ENCODE results near the gene SLC2A13.

Gene SLC2A13

DNA sequence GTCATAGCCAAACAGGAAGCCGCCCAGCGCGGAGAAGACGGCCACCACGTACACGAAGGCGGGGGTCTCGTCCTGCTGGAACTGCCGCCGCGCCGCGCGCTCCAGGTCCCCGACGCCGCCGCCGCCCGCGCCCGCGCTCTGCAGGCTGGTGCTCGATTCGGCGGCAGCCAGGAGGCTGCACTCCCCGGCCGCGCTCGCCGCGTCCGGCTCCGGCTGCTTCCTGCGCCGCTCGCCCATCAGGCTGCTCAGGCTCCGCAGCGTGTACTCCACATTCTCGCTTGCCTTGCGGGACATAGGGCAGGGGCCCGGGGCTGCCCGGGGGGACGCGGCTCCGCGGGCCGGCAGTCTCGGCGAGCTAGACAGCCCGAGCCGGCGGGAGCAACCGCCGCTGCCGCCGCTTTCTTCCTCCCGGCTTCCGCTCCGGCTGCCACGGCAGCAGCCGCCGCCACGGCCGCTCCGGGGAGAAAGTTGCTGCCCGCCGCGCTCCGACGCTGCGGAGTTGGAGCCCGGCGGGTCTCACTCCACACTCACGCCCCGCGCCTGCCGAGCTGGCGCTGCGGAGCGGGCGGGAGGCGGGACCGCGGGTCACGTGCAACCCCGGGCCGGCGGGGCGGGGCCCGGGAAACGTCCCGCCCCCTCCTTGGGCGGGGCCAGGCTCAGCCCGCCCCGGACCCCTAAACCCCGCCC, at the start of gene SLC2A13:
SLC2A13 (minus strand) TSS at position 567 of the 687 bp plus-strand sequence; CDS start at position 294, 273 bp downstream.
- DNase-seq, result peak; percentile 96

DNA sequence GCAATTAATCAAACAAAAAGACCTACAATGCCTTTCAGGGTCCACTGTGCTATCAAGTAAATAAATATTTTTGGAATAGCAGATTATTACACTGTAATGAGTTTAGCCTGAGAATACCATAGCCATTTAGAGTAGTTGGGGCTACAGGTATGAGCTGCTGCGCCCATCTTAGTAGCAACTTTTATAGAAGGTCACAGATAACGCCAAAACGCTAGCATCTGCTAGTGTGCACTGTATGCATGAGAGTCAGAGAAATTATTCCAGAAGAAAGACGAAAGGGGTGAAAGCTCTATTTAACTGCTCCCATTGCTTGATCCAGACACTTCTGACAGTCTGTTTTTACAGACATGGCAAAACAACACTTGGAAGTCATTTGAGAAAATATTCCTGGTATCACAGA, 48.5 kb upstream of the SLC2A13 start:
- DNase-seq, result no peak

DNA sequence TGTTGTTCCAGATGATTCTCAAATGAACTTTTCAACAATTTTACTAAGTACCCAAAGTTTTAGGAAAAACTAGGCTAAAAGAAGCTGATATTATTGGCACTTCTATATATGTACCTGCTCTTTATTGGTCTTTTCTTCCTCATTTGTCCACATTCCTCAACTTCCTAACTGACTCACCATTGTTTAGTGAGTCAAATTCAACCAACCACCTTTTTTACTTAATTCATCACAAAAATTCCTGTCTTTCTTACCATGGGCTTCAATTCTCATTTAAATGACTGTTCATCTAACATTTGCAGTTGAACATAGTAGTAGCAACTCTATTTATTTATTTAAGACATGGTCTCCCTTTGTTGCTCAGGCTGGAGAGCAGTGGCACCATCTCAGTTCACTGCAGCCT, 47.6 kb upstream of the SLC2A13 start:
- no peak for DNase-seq

DNA sequence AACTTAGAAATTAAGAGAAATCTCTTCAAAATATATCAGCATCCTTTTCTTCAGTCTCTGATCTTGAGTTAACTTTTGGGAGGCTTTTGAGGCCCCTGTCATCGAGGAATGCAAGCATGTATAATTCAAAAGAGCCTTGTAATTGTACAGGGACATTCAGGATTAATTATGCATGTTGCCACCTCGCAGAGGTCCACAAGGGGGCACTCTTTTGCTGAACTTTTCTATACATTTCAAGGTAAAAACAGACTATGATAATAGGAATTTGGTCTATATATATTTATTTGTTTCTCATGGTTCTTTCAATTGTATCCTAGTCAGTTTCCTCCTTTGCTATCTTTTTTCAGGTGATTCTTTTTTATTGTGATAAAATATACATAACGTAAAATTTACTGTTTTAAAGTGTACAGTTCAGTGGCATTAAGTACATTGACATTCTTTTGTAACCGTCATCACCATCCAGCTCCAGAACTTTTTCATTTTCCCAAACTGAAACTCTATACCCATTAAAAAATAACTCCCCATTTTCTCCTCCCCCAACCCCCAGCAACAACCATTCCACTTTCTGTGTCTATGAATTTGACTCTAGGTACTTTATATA, 47.0 kb upstream of the SLC2A13 start:
- DNase-seq, result no peak

DNA sequence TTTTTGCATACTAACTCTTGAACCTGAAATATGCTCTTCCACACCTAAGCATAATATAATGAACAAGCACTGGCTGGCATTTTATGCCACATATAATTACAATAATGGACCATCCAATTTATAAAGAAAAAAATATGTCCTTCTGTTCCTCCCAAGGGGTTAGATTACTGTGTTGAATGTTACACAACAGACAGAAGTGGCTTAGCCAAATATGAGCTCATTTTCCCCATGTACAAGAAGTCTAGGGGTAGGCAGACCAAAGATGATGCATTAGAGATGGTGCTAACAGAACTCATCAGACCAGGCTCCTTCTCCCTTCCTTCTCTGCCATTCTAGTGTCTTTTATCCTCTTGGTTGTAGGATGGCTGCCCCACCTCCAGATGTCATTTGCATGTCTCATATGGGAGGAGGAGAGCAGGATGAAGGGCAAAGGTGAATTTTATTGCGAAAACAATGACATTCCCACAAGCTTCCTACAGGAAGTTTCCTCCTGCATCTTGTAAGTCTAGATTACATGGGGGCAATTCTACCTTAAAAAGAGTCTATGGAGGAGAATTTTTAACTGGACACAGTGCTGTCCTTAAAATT, 43.9 kb upstream of the SLC2A13 start:
- DNase-seq, result no peak

DNA sequence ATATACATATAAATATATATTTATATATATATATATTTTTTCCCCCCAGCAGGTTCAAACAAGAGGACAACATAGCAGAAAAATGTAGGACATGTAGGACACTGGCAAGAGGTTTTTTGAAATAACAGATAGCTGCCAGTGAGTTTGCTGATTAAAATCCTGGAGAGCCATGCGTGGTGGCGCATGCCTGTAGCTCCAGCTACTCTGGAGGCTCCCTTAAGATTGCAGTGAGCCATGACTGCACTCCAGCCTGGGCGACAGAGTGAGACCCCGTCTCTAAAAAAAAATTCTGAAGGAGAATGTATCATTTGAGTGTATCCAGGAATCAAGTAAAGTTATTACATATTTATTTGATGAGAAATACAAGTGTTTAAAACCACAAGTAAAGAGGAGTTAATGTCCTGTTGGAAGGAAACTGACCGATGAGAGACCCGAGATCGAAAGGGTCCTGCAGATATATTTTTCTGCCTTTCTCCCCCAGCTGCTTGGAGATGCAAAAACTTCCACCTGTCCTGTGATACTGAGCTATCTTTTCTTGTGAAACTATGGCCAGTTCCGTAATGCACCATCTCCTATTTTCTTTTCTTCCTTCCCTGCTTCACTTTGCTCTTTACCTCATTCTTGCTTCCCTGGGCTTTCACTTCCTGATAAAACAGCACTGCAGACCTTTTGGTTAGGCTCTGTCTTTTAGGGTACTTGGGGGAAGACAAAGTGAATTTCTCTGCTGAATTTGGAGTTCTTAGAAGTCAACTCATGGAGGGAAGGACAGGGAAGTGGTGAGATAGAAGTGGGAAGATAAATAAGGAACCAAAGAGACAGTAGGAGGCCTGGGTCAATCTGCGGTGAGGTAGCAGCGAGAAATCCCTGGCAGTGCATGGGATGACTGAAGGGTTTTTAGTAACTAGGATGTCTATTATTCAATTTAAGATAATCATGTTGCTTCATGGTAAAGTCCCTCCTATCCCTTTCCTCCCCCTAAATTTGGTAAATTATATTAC, 41.2 kb upstream of the SLC2A13 start:
- no peak for DNase-seq

DNA sequence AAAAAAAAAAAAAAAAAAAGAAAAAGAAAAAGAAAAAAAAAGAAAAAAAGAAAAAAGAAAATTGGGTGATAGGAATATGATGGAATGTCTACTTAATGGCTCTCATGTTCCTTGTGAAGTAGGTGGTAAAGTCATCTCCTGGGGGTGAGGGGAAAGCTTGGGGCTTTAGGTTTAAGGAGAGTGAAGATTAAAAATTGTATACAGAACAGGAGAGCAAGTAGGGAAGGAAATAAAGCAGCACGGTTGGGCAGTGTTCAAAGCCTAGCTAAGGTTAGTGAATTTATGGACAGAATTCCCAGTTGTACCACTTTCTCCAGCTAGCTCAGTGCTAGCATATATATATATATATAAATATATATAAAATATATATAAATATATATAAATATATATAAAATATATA, 40.0 kb upstream of the SLC2A13 start:
- no peak for DNase-seq

DNA sequence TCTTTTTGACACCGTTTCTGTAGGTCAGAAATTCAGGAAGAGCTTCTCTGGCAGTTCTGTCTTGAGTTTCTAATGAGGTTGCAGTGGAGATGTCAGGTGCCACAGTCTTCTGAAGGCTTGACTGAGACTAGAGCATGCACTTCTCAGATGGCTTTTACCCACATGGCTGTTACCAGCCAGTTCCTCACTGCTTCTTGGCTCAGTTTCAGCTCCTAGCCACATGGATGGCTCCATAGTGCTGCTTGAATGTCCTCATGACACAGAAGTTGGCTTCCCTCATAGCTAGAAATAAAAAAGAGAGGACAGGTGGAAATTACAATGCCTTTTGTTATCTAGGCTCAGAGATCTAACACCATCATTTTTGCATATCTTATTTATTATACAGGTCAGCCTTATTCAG, 38.1 kb upstream of the SLC2A13 start:
- no peak for DNase-seq

DNA sequence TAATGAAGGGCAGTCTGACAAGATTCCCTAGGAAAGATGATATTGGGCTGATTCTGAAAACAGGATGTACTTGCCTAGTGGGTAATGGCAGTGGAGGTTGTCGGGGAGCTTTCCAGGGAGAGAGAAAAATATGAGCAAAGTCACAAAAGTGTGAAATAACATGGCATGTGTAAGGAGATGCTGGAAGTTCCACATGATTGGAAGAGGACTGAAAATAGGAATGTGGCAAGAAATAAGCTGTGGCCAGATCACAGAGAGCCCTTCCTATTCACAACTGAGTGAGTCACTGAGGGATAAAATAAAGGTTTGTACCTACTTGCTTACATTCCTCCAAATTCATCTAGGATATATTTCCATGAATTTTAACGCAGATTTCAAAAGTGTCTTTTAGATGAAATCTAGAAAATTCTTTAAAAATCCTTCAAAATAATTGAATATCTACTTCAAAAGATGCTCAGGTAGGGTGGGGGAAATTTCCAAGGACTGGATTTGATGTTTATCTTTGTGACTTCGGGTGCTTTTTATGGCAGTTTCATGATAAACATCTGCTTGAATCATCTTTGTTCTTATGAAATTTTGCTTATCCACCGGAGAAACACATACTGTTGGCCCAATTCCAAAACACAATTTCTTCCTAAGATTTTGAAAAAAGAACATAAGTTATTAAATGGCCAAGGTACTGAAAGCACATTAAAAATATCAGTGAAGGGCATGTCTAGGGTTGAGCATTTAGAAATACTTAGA, 36.3 kb upstream of the SLC2A13 start:
- no peak for DNase-seq

DNA sequence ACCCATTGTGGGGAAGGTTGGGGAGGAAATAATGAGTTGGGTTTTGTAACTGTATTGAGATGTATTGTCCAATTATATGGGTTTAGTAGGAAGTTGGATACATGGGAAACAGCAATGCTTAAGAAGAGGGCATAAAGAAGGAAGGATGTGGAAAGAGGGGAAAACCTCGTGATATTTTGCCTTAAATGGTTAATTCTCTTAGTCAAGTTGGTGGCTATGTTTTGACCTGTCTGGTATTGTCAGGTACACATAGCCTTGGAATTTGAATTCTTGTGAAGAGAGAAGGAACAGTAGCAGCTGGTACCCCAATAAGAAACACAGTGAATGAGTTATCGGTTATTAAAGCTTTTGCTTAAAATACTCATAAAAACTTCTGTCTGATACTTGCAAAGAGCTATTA, 32.6 kb upstream of the SLC2A13 start:
- DNase-seq, result no peak

DNA sequence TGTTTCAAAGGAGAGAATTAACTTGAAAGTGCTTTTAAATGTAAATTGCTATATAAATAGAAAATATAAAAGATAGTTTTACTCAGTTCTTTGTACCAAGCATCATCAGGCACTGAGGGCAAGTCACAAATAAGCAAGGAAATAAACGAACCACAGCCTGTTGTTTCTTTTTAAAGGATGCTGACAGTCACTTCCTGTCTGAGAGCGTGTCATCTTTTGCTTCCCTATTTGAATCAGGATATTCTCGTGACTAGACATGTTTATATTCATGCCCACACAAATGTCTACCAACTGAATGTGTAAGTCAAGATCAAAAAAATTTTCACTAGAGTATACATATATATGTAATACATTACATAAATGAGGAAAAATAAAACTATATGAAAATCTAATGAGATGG, 31.4 kb upstream of the SLC2A13 start:
- DNase-seq, result no peak

DNA sequence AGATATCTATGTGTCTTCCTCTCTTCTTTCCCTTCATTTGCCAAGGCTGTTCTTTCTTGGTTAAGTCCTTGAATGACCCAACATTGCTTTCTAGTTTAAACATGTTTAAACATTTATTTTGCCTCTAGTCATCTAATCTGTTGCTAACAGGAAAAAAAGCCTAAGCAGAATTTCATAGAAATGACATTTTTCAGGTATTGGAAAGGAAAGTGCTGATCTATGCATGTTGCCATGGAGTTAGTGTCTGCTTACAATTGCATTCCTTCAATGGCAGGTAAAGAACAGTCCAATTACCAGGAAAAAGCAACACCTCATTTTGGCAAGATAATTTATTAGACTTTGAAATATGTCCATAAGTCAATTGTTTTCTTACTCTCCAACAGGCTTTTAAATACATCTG, 21.5 kb upstream of the SLC2A13 start:
- DNase-seq, result no peak

DNA sequence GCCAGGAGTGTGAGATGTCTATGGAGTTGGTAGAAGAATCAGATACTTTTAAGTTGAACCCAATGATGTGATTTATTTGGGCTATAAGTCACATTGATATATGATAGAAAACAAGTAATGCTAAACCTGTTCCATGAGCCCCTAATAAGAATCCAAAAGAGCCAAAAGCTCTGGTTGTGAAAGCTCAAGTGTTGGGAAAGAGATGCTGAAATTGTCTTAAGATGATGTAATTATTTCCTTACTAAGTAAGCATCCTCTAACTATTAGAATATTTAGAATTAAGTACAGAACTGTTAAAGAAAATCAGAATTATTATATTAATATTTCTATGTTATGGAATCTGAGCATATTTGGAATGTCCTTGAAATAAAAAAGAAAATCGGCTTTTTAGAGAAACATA, 17.6 kb upstream of the SLC2A13 start:
- no peak for DNase-seq

DNA sequence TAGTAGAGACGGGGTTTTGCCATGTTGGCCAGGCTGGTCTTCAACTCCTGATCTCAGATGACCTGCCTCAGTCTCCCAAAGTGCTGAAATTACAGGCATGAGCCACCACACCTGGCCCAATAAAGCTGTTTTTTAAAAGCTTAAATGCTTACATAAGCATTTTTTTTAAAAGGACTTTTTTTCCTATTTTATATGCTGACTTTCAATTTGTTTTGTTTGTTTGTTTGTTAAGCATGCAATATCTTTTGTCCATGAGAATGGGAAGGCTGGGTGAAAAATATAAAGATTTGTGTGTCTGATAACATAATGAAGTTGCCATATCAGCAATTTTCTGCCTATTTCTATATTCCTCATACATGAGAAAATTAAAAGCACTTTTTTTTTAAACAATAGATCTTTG, 17.0 kb upstream of the SLC2A13 start:
- no peak for DNase-seq

DNA sequence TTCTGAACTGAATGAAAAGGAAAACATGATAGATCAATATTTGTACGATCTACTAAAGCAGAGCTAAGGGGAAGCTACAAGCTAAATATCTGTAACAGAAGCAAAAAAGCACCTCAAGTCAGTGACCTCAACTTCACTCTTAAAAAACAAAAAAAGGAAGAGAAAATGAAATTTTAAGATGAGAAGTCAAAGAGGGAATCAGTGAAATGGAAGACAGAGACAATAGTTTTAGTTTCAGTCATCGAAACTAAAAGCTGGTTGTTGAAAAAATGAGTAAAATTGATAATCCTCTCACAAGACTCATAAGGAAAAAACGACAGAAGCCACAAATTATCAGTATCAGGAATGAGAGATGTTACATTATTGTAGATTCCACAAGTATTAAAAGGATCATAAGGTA, 11.9 kb upstream of the SLC2A13 start:
- DNase-seq, result no peak

DNA sequence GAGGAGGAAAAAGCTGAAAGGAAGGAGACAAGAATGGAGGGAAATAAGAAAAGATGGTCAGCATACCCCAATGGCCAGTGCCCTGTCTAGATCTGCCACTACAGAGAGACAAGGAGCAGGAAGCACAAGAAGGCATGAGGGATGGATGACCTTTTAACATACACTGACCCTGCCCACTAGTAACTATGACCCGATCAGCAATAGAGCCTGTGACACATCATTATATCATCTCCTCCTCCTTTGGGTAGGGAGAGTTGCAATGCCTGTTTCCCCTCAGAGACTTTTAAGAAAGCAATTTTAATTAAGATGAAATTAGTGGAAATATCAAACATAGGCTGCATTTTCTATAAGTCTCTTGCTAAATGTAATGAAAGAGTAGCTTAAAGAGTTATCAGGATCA, 4.7 kb upstream of the SLC2A13 start:
- no peak for DNase-seq

DNA sequence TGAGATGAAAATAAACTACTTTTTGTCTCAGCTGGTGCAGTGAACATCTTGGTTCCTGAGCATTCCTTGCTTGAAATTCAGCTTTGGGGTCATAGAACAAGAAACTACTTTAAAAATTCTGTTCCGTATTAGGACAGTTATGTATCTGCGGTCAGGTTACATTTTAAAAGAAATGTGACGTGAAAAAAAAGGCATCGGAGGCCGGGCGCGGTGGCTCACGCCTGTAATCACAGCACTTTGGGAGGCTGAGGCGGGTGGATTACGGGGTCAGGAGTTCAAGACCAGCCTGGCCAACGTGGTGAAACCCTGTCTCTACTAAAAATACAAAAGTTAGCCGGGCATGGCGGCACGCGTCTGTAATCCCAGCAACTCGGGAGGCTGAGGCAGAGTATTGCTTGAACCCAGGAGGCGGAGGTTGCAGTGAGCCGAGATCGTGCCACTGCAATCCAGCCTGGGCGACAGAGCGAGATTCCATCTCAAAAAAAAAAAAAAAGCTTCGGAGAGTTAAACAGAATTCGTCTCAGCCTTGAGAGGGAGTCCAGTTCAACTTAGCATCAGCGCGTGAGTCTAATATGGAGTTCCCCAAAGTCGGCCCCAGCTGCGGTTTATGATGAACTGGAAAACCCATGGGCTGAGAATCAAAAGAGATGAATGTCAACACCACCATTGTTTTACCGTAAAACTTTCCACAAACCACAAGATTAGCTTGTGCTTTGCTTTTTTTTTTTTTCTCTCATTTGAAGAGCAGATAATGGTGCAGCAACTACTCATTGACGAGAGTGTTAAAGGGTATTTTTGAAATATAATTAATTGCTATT, 2.1 kb upstream of the SLC2A13 start:
- DNase-seq, result no peak

DNA sequence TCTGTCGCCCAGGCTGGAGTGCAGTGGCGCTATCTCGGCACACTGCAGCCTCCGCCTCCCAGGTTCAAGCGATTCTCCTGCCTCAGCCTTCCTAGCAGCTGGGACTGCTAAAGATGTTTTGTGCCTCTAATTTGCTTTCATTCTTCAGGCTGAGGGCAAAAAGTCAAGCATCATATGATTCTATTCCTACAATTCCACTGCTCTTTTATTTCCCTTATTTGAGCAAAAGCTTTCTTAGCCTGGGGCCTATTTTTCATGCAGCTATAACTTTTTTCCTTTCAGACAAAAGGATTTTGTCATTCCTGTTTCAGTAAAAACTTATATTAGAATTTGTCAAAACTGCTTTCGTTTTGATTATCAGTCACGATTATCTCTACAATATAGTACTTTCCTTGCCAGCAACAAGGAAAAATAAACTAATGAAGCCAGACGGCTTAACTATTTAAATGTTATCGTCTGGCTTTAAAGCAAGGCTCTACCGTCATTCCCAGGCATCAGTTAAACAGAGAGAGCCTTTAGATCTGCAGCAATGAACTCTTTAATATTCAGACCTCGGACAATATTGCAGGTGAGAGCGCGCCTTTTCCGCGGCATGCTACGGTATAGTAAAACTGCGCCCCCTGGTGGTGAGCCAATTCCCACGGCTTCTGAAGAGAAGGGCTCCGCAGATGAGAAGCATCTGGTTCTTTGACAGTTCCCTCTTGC, 1.4 kb upstream of the SLC2A13 start:
- DNase-seq, result peak; percentile 95

DNA sequence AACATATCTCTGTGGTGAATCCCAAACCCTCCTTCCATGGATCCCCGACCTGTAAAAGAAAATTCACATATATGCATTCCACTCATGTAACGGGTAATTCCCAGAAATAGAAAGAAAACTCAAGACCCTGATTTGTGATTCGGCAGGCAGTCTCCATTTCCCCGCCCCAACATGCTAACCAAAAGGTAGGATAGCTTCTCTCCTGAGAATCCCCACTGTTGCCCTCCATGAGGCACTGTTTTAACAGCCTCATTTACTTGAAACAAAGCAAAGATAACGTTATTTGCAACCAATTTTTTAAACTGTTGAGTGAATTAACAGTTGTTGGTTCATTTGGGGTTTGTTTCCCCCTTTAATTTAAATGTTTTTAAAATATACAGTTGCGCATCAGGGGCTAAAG, 774 bp upstream of the SLC2A13 start:
- DNase-seq, result no peak

DNA sequence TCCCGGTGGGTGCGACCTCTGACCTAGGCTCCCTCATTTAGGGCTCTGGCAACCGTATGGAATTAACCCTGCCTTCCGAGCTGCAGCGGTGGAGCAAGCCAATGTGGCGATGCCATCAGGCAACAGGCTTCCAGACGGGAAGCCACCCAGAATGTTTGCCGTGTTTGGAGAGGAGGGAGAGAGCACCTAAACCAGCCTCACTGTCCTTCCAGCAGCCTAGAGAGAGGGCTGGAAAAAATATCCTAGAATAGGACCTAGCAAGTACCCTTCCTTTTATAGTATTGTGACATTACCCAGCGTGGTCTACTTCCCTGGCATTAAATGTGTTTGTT, 287 bp upstream of the SLC2A13 start:
- no peak for DNase-seq

DNA sequence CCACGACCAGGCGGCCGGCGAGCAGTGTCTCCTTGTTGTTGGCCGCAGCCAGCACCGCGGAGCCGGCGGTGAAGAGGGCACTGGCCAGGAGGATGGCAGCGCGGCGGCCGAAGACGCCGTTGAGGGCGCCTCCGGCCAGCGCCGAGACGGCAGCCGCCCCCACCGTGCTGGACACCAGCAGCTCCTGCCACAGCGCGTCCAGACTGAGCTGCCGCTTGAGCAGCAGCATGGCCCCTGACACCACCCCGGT, 691 bp downstream of the SLC2A13 start:
- peak; percentile 96 for DNase-seq

Measured in GOT3 (cell line).